Activated gamma-delta T cell treated with anti-CD3 and anti-CD28 coated beads, Interleukin-2, amount 50 U/mL, for 16 hours (primary cell): ENCODE results near the gene ABHD1.
"Not testable (repeated sequence)": the region's sequence is repeated elsewhere in the genome, so short reads cannot be mapped to it uniquely, and the experiment has no call there.

ENCODE experiments used
- DNase-seq: peaks from one replicate; pipeline ENCODE4 v3.0.0-alpha.2; 2020; ENCODE audit warnings: low read depth

ABHD1 gene

DNA sequence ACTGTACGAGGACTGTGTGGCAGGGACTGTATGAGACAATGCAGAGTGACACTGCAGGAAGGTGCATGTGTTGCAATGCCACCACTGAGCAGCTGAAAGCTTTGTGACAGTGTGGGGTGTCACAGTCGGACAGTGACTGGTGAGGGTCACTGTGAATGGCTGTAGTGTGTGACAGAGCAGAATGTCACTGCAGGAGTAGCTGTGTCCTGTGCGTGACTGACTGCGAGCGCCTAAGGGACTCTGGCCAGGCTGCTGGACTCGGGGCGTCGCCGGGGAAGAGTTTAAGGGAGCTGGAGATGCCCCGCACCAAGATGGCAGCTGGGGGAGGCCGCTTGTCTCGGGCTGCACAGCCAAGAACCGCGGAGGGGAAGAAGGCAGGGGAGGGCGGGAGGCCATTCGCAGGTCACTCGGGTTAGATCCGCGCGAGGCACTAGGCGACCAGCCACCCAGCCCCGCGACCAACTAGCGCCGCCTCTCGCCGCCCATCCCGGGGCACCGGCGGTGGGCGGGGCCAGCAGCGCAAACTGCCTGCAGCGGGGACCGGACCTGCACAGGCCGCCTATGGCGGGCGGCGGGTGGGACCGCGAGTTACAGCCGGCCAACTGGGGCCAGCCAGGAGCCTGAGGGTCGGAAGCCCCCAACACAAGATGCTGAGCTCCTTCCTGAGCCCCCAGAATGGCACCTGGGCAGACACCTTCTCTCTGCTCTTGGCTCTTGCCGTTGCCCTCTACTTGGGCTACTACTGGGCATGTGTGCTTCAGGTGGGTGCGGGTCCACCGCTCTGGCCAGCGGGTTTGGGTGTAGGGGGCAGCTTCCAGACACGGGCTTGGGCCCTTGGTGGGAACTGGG, at the start of gene ABHD1:
Gene ABHD1 (plus strand): TSS at position 514 of the 849 bp plus-strand sequence. CDS start 134 bp downstream, at position 648.
- DNase-seq: peak; percentile 46

DNA sequence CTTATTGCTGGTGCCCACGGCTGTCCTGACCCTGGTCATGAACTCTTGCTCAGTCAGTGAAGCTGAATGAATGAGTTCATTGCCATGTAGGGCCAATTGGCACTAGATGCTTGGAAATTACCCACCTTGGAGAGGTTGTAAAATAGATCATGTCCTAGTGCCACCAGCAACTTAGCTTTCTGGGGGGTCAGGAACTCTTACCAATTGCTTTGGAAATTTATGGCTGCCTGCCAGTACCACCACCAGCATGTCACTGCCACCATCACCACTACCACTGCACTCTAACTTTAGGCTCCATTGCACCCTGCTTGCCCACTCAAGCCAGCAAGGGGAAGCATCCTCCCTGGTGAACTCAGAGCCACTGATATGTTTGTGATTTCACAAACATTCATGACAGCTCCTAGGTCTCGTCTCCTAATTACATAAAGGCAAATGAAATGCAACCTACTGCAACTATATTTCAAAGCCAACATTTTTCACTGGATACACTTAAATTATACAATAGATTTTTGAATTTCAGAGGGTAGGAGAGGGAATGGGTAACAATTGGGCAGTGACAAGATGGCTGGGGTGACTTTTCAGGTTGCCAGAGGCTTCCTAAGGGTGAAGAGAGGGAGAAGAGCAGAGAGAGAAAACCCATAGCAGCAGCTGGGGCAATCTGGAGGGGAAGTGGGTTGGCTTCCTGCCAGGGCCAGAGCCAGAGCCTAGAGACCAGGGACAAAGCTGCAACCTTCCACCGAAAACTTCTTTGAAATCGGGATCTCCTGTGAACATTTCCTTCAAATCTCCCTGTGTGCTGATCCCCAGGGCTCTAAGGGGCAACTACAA, 48.7 kb upstream of the ABHD1 start:
- DNase-seq: peak; percentile 30

DNA sequence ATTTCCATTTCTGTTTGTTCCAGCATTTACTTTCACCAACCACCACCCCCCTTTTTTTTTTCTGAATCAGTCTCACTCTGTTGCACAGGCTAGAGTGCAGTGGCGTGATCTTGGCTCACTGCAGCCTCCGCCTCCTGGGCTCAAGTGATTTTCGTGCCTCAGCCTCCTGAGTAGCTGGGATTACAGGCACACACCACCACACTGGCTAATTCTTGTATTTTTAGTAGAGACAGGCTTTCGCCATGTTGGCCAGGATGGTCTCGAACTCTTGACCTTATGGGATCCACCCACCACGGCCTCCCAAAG, 48.1 kb upstream of the ABHD1 start:
- DNase-seq: not testable (repeated sequence)

DNA sequence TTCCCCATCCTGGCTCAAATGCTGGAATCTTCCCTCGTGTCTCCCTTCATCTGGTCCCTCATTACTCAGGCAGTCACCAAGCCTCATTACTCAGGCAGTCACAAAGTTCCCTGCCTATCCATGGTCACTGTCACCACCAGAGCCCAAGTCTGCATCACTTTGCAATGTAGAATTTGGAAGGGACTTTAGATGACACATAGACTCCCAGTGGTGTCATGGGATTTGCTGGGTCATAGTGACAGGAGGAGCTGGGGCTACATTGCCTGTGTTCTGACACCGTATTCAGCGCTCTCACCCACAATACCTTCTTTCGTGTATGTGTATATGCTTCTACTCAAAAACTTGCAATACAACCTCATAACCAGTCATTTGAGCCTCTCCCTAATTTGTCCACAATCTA, 47.3 kb upstream of the ABHD1 start:
- DNase-seq: no peak

DNA sequence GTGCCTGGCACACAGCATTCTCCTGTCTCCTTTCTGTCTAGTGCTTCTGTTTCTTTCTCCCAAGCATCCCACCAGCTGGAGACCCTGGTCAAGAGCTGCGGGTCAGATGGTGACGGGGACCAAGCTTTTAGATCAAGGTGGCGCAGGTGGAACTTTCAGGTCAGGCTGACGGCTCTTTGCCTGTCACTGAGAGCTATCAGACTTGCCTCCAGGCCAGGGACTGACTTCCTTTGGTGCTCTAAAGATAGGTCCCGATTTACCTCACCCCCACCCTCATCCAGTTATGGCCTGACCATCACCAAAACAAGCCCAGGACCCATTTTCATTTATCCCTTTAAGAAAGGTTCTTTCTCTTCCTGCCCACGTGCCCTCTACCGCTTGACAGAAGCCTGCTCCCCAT, 46.4 kb upstream of the ABHD1 start:
- DNase-seq: no peak

DNA sequence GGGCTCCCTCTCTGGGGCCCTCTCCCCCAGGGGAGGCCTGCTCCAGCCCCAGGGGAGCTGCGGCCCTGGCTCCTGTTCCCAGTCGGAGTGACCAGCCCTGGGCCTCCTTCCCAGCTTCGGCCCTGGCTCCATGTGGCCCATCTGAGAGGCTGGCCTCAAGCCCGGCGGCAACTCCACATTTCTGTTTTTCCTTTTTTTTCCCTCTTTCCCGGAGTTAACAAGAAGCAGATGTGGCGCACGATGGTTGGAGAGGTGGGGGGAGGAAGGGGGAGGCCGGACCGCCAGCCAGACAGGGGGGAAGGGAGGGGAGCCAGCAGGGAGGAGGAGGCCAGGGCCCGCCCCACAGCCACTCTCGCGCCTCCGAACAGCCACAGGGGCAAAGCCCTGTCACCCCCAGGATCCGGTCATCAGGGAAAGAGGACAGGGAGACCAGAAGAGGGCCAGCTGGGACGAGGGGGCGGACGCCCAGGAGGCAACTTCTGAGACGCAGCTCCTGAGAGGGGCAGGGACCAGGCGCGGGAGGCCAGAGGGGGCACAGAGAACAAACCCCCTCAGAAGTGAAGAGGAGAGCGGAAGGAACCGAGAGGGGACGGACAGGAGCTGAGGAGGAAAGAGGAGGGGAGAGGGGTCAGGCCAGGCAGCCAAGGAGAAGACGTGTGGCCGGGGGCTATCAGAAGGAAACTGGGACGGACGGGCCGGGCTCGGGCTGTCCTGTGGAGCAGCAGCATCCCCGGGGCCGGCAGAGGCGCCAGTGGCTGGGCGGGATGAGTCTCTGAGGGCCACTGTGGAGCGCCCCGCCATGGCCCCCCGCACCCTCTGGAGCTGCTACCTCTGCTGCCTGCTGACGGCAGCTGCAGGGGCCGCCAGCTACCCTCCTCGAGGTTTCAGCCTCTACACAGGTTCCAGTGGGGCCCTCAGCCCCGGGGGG, 45.1 kb upstream of the ABHD1 start, which contains the start of gene EMILIN1:
Gene EMILIN1 (plus strand): TSS at position 349 of the 928 bp plus-strand sequence. CDS start 451 bp downstream, at position 800.
- no peak for DNase-seq

DNA sequence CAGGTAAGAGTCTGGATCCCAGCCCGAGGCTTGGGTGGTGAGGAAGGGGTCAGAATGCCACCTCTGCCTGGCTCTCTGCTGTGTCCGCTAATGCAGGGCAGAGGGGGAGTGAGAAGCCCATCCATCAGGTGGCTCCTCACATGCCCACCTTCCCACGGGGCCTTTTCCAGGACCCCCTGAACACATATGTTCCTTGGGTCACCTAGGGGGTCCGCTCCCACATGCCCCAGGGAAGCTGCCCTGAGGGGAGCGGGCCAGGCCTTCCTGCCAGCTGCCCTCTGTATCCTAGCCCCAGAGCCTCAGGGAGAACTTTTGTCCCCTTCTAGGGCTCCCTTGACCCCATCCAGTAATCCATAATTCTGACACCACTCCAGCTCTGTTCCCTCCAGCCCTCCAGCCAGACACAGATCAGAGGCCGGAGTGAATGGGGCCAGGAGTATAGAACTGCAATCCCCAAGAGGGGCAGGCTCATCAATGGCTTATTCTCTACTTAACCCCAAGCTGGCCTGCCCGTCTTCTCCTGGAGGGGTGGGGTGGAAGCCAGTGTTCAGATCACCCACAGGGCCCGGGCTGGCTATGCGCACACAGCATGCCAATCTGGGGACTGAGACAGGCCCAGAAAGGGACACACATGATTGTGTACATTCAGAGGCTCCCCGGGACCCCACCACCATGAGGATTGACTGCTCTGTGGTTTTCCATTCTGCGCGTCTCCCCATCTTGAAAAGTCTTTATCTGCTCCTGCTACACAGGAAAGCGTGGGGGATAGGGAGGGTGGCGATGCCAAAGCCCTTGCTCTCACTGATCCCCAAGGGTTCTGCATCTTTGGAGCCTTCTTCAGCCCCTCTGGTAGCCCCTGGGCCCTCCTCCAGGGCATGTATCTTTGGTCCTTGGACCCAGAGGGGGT, 44.1 kb upstream of the ABHD1 start:
- DNase-seq: no peak

DNA sequence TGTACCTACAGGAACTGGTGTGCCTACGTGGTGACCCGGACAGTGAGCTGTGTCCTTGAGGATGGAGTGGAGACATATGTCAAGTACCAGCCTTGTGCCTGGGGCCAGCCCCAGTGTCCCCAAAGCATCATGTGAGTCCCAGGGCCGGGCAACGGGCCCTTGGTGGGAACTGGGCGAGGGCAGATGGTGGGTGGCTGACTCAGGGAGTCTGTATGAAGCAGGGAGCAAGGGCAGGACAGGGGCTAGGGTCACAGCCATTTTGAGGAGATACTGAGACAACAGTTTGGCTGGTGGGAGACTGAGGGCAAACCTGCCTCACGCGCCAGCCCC, 43.5 kb upstream of the ABHD1 start:
- no peak for DNase-seq

DNA sequence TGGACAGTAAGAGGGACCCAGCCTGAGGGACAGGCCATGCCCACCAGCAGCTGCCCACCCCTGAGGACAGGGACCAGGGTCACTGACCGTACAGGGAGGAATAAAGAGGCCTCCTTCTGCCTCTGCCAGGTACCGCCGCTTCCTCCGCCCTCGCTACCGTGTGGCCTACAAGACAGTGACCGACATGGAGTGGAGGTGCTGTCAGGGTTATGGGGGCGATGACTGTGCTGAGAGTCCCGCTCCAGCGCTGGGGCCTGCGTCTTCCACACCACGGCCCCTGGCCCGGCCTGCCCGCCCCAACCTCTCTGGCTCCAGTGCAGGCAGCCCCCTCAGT, 43.0 kb upstream of the ABHD1 start:
- no peak for DNase-seq

DNA sequence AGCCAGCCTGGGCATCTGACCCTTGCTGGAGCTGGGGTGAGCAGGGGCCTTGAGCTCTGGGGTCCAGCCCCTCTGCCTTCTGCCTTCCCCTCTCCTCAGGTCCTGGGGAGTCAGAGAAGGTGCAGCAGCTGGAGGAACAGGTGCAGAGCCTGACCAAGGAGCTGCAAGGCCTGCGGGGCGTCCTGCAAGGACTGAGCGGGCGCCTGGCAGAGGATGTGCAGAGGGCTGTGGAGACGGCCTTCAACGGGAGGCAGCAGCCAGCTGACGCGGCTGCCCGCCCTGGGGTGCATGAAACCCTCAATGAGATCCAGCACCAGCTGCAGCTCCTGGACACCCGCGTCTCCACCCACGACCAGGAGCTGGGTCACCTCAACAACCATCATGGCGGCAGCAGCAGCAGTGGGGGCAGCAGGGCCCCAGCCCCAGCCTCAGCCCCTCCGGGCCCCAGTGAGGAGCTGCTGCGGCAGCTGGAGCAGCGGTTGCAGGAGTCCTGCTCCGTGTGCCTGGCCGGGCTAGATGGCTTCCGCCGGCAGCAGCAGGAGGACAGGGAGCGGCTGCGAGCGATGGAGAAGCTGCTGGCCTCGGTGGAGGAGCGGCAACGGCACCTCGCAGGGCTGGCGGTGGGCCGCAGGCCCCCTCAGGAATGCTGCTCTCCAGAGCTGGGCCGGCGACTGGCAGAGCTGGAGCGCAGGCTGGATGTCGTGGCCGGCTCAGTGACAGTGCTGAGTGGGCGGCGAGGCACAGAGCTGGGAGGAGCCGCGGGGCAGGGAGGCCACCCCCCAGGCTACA, 41.4 kb upstream of the ABHD1 start:
- no peak for DNase-seq

DNA sequence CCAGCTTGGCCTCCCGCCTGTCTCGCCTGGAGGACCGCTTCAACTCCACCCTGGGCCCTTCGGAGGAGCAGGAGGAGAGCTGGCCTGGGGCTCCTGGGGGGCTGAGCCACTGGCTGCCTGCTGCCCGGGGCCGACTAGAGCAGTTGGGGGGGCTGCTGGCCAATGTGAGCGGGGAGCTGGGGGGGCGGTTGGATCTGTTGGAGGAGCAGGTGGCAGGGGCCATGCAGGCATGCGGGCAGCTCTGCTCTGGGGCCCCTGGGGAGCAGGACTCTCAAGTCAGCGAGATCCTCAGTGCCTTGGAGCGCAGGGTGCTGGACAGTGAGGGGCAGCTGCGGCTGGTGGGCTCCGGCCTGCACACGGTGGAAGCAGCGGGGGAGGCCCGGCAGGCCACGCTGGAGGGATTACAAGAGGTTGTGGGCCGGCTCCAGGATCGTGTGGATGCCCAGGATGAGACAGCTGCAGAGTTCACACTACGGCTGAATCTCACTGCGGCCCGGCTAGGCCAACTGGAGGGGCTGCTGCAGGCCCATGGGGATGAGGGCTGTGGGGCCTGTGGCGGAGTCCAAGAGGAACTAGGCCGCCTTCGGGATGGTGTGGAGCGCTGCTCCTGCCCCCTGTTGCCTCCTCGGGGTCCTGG, 40.7 kb upstream of the ABHD1 start:
- DNase-seq: no peak

DNA sequence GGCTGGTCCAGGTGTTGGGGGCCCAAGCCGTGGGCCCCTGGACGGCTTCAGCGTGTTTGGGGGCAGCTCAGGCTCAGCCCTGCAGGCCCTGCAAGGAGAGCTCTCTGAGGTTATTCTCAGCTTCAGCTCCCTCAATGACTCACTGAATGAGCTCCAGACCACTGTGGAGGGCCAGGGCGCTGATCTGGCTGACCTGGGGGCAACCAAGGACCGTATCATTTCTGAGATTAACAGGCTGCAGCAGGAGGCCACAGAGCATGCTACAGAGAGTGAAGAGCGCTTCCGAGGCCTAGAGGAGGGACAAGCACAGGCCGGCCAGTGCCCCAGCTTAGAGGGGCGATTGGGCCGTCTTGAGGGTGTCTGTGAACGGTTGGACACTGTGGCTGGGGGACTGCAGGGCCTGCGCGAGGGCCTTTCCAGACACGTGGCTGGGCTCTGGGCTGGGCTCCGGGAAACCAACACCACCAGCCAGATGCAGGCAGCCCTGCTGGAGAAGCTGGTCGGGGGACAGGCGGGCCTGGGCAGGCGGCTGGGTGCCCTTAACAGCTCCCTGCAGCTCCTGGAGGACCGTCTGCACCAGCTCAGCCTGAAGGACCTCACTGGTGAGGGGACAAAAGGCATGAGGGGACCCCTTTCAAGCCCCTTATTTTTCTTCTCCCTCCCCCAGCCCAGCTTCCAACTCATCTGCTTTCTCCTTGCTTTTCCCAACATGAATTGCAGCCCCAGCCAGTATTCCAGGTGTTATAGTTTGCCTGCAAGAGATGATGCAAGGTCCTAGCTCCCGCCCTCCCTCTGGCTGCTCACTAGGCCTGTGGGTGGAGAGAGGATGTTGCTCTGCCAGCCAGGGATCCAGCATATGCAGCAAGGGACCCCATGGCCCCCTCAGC, 40.0 kb upstream of the ABHD1 start:
- DNase-seq: no peak

DNA sequence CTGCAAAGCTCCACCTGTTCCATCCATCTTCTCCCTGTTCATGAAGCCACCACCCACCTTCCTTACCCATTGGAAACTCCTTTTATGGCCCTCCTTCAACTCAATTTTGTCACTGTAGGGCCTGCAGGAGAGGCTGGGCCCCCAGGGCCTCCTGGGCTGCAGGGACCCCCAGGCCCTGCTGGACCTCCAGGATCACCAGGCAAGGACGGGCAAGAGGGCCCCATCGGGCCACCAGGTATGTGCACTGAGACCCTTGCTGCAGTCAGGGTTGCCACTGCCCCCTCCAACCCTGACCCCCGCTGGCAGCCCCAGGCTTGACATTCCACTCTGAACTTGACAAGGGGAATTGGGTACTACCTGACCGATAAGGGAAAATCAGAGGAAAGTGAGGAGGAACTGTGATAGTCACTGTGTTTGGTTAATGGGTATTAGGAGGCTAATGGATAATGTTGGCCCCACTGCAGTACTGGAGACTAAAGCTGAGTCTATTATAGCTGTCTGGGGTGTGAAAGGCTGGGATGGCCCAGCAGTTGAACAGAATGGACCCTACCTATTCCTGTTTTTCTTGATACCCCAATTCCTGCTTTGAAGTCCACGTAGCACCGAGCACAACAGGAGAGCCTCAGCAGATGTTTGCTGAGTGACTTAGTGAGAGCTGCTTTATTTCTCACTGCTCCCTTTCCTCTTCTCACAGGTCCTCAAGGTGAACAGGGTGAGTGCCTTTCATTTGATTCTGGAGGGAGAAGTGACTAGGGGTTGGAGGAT, 39.1 kb upstream of the ABHD1 start:
- no peak for DNase-seq

DNA sequence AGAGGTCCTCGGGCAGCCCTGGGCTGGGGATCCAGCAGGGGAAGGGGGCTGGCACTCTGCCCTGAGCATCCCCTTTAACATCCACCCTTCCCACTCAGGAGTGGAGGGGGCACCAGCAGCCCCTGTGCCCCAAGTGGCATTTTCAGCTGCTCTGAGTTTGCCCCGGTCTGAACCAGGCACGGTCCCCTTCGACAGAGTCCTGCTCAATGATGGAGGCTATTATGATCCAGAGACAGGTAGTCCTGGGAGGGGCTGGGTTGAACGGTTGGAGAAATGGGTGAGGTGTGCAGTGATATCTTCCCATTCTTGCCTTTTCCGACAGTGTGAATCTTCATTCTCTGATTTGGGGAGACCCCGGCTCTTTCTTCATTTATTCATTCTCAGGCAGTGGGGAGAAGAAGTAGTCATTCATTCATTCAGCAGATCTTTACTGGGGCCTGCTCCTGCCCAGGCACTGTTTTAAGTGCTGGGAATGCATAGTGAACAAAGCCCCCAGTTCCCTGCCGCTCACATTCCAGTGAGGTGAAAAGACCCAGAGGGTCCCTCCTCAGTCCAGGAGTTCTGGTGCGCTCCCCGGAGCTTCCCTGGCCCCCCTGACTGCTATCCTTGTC, 38.4 kb upstream of the ABHD1 start:
- DNase-seq: no peak

DNA sequence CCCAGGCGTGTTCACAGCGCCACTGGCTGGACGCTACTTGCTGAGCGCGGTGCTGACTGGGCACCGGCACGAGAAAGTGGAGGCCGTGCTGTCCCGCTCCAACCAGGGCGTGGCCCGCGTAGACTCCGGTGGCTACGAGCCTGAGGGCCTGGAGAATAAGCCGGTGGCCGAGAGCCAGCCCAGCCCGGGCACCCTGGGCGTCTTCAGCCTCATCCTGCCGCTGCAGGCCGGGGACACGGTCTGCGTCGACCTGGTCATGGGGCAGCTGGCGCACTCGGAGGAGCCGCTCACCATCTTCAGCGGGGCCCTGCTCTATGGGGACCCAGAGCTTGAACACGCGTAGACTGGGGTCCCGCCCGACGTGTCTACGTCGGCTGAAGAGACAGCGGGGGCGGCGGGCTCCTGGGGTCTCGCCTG, 37.9 kb upstream of the ABHD1 start:
- DNase-seq: no peak

DNA sequence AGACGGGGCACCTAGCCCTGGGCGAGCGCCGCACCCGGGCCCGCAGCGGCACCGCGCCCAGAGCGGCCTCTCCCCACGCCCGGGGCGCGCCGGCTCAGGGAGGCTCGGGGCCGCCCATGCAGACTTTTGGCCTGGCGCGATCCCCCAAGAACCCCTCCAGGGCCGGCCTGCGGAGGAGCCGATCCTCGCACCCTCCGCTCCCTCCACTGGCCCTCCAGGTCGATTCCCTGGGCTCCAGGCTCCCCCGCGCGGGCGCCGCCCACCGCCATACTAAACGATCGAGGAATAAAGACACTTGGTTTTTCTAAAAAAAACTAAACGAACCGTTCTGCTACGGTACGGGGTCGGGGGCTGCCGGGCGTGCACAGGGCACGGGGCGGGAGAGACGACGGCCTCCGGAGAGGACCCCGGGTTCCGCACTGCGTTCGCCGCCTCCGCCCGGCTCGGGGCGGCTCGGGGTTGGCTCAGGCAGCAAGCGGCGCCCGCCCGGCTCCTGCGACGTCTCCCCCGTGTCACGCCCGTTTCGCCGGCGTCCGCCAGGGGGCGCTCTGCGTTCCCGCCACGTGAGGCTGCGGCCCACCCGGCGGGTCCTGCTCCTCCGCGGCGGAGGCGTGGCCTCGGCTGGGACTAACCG, 37.4 kb upstream of the ABHD1 start:
- peak; percentile 99 for DNase-seq
